ENCODE data around the gene IGFBP6.

Gene IGFBP6

GRCh38 chr12:53069621-53070410 is 27.7 kb upstream of the IGFBP6 start:
- no peak for FAIRE-seq

GRCh38 chr12:53070877-53071492 is 26.5 kb upstream of the IGFBP6 start:
- no peak for FAIRE-seq
- no peak for DNase-seq (ENCODE audit: insufficient read length, low spot score)

More at GRCh38 chr12:53069621-53070410, 27.7 kb upstream of the IGFBP6 start:
- no peak for DNase-seq (ENCODE audit: insufficient read length, low spot score)

DNA sequence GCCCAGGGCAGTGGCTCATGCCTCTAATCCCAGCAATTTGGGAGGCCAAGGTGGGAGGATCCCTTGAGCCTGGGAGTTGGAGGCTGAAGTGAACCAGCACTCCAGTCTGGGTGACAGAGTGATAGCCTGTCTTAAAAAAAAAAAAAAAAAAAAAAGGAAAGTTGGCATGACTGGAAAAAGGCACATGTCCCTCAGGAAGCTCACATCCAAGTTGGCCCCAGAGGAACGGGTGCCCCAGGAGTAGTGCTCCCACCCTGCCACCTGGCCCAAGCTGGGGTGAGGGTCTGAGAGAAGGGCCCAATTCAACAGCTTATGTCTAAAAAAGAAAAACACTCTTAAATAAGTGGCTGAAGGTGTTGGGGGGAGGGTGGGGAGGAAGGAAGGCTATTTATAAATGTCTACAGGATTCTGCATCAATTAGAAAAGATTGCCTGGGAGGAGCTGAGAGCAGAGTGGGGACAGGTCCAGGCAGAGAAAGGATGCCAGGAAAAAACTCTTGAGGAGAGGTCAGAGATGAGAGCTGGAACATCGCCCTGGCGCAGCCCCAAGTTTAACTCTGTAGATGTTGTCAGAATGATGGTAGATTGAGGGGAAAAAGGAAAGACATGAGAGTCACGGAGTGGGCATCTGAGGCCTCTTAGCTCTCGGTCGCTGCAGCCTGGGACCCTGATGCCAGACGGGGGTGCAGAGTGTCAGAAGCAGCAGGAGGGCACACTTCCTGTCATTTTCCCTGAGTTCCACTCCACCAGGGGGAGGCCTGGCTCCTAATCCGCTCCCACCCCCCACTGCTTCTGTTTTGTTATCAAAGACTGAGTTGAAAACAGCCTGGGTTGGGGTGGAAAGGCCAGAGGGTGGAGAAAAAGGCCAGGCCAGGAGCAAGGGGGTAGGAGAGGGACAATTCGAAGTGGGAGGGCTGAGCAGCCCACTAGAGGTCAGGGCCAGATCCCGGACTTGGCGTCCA is 25.6 kb upstream of the IGFBP6 start:
- FAIRE-seq: no peak
- no peak for DNase-seq (ENCODE audit: insufficient read length, low spot score)

DNA sequence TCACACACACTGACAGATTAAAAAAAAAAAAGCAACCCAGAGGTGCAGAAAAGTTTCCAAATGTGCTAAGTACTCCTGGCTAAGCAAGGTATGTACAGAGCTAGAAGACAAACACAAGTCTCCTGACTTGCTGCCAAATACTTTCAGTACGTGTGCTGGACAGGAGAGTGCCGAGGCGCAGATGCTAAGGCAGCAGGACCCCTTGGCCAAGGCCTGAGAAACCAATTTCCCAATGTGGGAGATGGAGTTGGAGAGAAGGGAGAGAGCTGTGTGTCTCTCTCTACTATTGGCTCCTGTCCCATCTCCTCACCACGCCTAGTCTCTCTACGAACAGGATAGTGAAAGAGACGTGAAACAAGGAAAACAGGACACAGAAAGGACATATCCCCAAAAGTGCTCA is 23.6 kb upstream of the IGFBP6 start:
- DNase-seq (ENCODE audit: insufficient read length, low spot score) (no peak), FAIRE-seq (no peak)

DNA sequence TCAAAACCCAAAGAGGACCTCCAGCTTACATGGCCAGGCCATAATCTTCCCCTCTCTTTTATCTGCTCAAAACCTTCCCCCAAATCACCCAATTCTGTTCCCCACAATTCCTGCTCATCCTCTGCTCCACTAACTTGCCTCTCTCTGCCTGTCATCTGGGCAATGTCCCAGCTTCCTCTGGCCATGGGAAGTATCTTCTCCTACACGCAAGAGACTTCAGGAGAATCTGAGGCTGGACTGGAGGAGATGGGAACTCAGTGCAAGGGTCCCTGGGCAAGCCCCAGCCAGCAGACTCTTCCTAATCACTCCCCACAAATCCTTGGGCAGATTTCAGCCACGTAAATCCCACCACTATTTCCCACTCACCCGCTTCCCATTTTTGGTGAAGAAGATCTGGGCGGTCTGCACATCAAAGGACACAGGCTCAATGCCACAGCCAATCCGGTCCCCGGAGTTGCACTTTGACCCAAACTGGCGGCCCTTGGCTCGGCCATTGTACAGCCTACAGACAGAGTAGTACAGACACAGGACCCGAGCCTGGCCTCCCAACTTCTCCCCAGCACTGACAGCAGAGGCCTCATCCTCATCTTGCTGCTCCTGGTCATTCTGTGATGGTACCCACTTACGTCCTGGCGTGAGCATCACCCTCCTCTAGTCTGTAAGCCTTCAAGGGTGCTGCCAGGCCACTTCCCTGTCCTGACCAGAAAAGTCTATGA is 23.0 kb upstream of the IGFBP6 start:
- DNase-seq (ENCODE audit: insufficient read length, low spot score) (no peak), FAIRE-seq (no peak)

DNA sequence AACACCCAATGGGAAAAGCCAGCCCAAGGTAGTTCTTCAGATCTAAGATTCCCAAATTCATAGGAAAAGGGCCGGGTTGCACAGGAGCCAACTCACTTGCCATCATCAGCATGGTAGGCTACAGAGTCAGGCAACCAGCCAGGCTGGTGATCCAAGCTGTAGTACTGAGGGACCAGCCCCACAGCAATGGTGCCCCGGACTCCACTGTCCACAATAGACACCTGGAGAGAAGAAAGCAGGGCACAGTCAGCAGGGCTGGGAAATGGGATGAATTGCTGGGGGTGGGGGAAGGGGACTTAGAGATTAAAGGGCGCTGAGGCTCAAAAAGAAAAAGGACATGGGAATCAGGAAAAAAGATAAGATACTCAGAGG is 22.5 kb upstream of the IGFBP6 start:
- DNase-seq (ENCODE audit: insufficient read length, low spot score) (no peak), FAIRE-seq (no peak)

- FAIRE-seq (no peak), DNase-seq (ENCODE audit: insufficient read length, low spot score) (no peak)
These were observed 21.0 kb upstream of the IGFBP6 start for GRCh38 chr12:53076461-53076860.

DNA sequence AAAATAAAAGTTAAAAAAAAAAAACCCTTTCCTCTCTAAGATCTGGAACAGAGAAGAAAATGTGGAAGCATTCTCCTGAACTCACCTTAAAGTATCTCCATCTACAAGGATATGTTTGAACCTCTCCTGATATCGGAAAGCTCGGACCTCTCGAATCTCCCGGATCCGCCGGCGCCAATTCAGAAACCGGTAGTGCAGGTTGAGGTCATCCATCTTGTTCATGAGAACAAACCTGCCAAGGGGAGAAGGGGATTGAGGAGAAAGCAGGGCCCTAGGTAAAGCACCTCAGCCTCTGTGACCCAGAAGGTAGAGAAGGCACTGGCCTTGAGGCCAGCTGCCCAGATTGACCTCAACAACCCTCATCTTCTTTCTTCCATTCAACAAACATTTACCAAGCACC is 20.4 kb upstream of the IGFBP6 start:
- FAIRE-seq: no peak
- DNase-seq (ENCODE audit: insufficient read length, low spot score): no peak

DNA sequence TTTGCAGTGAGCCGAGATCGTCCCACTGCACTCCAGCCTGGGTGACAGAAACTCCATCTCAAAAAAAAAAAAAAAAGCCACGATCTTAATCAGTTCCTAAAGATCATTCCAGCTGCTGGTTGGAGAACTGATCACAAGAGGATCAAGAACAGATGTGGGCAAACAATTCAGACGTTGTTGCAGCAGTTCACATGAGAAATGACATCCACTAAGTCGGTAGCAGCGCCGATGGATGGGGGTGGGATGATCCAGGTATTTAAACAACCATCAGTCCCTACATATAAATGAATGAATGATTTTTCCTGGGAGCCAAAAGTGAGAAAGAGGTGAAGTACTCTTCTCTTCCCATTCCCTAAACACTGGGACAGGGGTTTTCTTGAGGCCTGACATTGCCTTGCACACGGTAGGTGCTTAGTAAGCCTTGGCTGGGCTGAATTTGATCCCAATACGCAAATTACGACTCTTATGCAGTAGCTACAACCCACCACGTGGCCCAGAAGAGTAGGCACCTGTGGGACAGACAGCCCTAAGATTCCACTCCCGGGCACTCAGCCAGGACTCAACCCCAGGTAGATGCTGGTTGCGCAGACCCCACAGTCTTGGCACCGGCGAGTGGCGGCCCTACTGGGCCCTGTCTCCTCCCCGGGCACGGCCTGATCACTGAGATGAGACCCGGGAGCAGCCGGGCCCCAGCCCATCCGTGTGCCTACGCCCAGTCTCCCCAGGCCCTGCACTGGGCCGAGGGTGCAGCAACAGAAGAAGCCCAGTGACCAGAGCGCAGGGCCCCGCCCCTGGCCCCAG is 18.8 kb upstream of the IGFBP6 start:
- FAIRE-seq: no peak
- DNase-seq (ENCODE audit: insufficient read length, low spot score): peak; percentile 40

- DNase-seq (ENCODE audit: insufficient read length, low spot score) (peak; percentile 97), FAIRE-seq (peak; percentile 97)
These were observed 18.0 kb upstream of the IGFBP6 start, which contains the start of gene SPRYD3 for GRCh38 chr12:53079226-53080117. SPRYD3 (minus strand) TSS chr12:53079390; CDS start chr12:53079333, 57 bp downstream.

GRCh38 chr12:53082637-53083175 is 14.8 kb upstream of the IGFBP6 start:
- DNase-seq (ENCODE audit: insufficient read length, low spot score): no peak
- no peak for FAIRE-seq

DNA sequence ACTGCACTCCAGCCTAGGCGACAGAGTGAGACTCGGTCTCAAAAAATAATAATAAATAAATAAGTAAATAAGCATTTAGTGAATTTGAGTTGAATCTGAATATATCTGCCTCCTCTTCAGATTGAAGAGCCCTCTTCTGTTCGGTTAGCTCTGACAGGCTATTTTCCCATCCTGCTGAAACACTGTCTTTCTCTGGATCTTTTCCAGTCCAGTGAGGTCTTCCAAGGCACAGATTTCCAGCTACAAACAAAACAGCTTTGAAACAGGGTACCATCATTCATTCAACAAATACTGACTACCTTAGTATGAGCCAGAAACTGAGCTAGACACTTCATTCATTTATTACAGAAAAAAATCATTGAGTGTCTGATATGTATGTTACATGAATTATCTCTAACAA is 11.1 kb upstream of the IGFBP6 start:
- no peak for DNase-seq (ENCODE audit: insufficient read length, low spot score)
- FAIRE-seq: no peak

DNA sequence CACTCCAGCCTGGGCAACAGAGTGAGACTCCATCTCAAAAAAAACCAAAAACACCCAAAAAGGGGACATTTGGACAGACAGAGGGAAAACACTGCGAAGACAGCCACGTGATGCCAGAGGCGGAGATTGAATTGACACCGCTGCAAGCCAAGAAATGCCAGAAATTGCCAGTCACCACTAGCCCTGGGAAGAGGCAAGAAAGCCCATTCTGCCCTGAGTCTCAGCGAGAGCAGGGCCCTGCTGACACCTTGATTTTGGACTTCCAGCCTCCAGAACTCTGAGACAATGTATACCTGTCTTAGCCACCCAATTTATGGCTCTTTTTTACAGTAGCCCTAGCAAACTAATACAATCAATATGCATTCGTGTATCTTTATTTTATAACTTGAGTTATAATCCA is 7.4 kb upstream of the IGFBP6 start:
- no peak for FAIRE-seq
- no peak for DNase-seq (ENCODE audit: insufficient read length, low spot score)

DNA sequence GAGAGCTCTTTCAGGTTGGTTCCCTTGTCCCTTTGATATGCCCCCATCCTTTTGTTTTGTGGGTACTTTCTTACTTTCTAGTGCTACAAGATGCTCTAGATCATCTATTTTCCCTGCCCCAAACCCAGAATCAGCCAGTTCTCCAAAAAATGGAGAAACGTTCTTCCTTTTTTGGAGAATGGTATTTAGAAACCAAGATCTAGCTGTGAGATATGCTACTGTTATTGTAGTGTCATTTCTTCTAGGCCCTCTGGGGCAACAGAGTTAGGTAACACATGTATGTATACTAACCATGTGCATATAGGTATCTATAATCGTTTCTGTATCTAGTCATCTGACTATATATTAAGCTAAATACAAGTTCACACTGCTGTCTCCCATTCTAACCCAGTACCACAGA is 6.9 kb upstream of the IGFBP6 start:
- FAIRE-seq (no peak), DNase-seq (ENCODE audit: insufficient read length, low spot score) (no peak)

- no peak for FAIRE-seq
These were observed 5.7 kb upstream of the IGFBP6 start for GRCh38 chr12:53091756-53092155.

GRCh38 chr12:53093777-53094393 is 3.6 kb upstream of the IGFBP6 start:
- DNase-seq (ENCODE audit: insufficient read length, low spot score) (no peak), FAIRE-seq (no peak)

More at GRCh38 chr12:53091756-53092155, 5.7 kb upstream of the IGFBP6 start:
- DNase-seq (ENCODE audit: insufficient read length, low spot score): no peak

DNA sequence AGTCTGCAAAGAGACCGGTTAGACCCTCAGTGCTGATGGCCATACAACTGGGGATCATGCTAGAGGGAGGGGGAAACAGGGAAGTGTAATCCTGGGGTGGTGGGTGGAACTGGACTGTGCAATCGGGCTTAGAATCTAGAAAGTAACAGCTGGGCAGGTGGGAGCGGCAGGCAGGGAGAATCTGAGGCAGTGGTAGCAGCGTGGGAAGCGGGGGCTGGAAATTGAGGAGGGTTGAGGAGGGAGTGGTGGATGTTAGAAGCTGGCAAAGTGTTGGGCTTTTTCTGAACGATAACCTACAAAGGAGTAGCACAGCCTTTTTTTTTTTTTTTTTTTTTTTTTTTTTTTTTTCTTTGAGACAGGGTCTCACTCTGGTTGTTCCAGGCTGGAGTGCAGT is 3.1 kb upstream of the IGFBP6 start:
- no peak for FAIRE-seq

More for the DNA sequence above, 3.1 kb upstream of the IGFBP6 start:
- DNase-seq (ENCODE audit: insufficient read length, low spot score): no peak

Measured in GM19239 (cell line).